Left ventricle myocardium inferior (tissue), 1 donor: ENCODE measurements around the gene LRRC56. TPM values are rescaled to one million over a fixed set of nuclear protein-coding genes. Genes with fewer than 3 reads are reported as not detected.

Experiments used
- DNase-seq: peaks from one replicate; pipeline ENCODE4 v3.0.0-alpha.2; 2020
- H3K27ac ChIP-seq: fragments of 200-600 bp; replicated peaks from 2 replicates; pipeline ENCODE4 v1.8.0; 2021
- H3K27me3 ChIP-seq: fragments of 200-600 bp; 2 replicates; pipeline ENCODE4 v1.8.0; 2021; ENCODE audit warnings: low read depth
- H3K36me3 ChIP-seq: fragments of 200-600 bp; 2 replicates; pipeline ENCODE4 v1.8.0; 2021
- H3K4me1 ChIP-seq: fragments of 200-600 bp; 2 replicates; pipeline ENCODE4 v1.8.0; 2021
- H3K4me3 ChIP-seq: fragments of 200-600 bp; 2 replicates; pipeline ENCODE4 v1.8.0; 2021; ENCODE audit warnings: mild to moderate bottlenecking, moderate library complexity
- H3K9me3 ChIP-seq: fragments of 200-600 bp; replicated peaks from 2 replicates; pipeline ENCODE4 v1.8.0; 2021
- intact Hi-C: fragments of 100-400 bp; cut with micrococcal nuclease; formaldehyde crosslinking; loops from one replicate; pipeline ENCODE4 v1.11.0; 2022
- total RNA-seq: library from RNA; stranded (reverse); fragmentation: NEBNext Ultra II Directional; extraction: Animal tissue kit (Norgen Biotek cat#: 25700); gene quantifications from one replicate; pipeline ENCODE4 v1.2.1, GENCODE V29; 2021
- TF ChIP-seq, protein P1 (sequence below): fragments of 200-600 bp; IDR thresholded peaks from 2 replicates; pipeline ENCODE4 v1.8.0; 2021; ENCODE audit warnings: antibody characterized with exemption, mild to moderate bottlenecking, borderline replicate concordance
- donor health status: DM: no; HTN: yes; CAD: no; lungs with severe emphysema.

Gene LRRC56
- total RNA-seq, 1 donor from 2014 or later, result 0.25 TPM

- Histone ChIP-seq H3K4me1 (no peaks in the 10 kb centered on the region), H3K27me3 (peaks cover 29% of the 10 kb centered on the region), H3K4me3 (no peak overlapping the region), H3K27ac (no peak overlapping the region), H3K9me3 (no peaks in the 10 kb centered on the region), H3K36me3 (no peaks in the 10 kb centered on the region)
- TF ChIP-seq, protein P1, sequence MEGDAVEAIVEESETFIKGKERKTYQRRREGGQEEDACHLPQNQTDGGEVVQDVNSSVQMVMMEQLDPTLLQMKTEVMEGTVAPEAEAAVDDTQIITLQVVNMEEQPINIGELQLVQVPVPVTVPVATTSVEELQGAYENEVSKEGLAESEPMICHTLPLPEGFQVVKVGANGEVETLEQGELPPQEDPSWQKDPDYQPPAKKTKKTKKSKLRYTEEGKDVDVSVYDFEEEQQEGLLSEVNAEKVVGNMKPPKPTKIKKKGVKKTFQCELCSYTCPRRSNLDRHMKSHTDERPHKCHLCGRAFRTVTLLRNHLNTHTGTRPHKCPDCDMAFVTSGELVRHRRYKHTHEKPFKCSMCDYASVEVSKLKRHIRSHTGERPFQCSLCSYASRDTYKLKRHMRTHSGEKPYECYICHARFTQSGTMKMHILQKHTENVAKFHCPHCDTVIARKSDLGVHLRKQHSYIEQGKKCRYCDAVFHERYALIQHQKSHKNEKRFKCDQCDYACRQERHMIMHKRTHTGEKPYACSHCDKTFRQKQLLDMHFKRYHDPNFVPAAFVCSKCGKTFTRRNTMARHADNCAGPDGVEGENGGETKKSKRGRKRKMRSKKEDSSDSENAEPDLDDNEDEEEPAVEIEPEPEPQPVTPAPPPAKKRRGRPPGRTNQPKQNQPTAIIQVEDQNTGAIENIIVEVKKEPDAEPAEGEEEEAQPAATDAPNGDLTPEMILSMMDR, result no peak
- no peak for DNase-seq
- intact Hi-C loops, result no loop called here
These were observed 7.5 kb downstream of the LRRC56 start for GRCh38 chr11:544817-545166.

GRCh38 chr11:545171-545570, 7.8 kb downstream of the LRRC56 start:
- no peaks in the 10 kb centered on the region for H3K4me1 ChIP-seq
- H3K9me3 ChIP-seq, result no peaks in the 10 kb centered on the region
- no peak overlapping the region for H3K27ac ChIP-seq
- no peaks in the 10 kb centered on the region for H3K36me3 ChIP-seq
- intact Hi-C loops, result no loop called here
- H3K4me3 ChIP-seq, result no peak overlapping the region
- DNase-seq, result no peak
- peaks cover 29% of the 10 kb centered on the region for H3K27me3 ChIP-seq
- TF ChIP-seq, protein P1, result no peak

- intact Hi-C loops, result no loop called here
- peaks cover 58% of the 10 kb centered on the region for H3K27me3 ChIP-seq
- no peaks in the 10 kb centered on the region for H3K36me3 ChIP-seq
- no peaks in the 10 kb centered on the region for H3K4me1 ChIP-seq
- no peaks in the 10 kb centered on the region for H3K9me3 ChIP-seq
- no peak overlapping the region for H3K27ac ChIP-seq
- no peak overlapping the region for H3K4me3 ChIP-seq
- TF ChIP-seq, protein P1, result no peak
- no peak for DNase-seq
These were observed 11.6 kb downstream of the LRRC56 start for GRCh38 chr11:548700-549603.

GRCh38 chr11:550021-550745, 12.9 kb downstream of the LRRC56 start:
- intact Hi-C loops, result no loop called here

GRCh38 chr11:550746-551085, 13.4 kb downstream of the LRRC56 start:
- H3K4me3 ChIP-seq, result no peak overlapping the region
- DNase-seq, result no peak
- no peak overlapping the region for H3K27ac ChIP-seq
- H3K9me3 ChIP-seq, result no peaks in the 10 kb centered on the region
- TF ChIP-seq, protein P1, result no peak
- H3K27me3 ChIP-seq, result peaks cover 69% of the 10 kb centered on the region
- no peaks in the 10 kb centered on the region for H3K36me3 ChIP-seq
- peaks cover 14% of the 10 kb centered on the region for H3K4me1 ChIP-seq
- intact Hi-C loops, result no loop called here

More at GRCh38 chr11:550021-550745, 12.9 kb downstream of the LRRC56 start:
- no peak overlapping the region for H3K27ac ChIP-seq
- TF ChIP-seq, protein P1, result no peak
- peaks cover 8% of the 10 kb centered on the region for H3K4me1 ChIP-seq
- no peaks in the 10 kb centered on the region for H3K9me3 ChIP-seq
- peaks cover 66% of the 10 kb centered on the region for H3K27me3 ChIP-seq
- no peak overlapping the region for H3K4me3 ChIP-seq
- H3K36me3 ChIP-seq, result no peaks in the 10 kb centered on the region
- DNase-seq, result no peak
